ENCODE data around the gene PSMD1.
"Not testable (repeated sequence)": the region's sequence is repeated elsewhere in the genome, so short reads cannot be mapped to it uniquely, and the experiment has no call there.

The PSMD1 gene

GRCh38 chr2:231161877-231162329 lies 105.2 kb downstream of the PSMD1 start:
- DNase-seq: no peak

- no peak for DNase-seq
Observed at GRCh38 chr2:231163011-231163410, 106.3 kb downstream of the PSMD1 start.

- no peak for DNase-seq
Observed at GRCh38 chr2:231163414-231164095, 106.9 kb downstream of the PSMD1 start.

GRCh38 chr2:231167745-231168459 lies 111.2 kb downstream of the PSMD1 start:
- DNase-seq: no peak

DNA sequence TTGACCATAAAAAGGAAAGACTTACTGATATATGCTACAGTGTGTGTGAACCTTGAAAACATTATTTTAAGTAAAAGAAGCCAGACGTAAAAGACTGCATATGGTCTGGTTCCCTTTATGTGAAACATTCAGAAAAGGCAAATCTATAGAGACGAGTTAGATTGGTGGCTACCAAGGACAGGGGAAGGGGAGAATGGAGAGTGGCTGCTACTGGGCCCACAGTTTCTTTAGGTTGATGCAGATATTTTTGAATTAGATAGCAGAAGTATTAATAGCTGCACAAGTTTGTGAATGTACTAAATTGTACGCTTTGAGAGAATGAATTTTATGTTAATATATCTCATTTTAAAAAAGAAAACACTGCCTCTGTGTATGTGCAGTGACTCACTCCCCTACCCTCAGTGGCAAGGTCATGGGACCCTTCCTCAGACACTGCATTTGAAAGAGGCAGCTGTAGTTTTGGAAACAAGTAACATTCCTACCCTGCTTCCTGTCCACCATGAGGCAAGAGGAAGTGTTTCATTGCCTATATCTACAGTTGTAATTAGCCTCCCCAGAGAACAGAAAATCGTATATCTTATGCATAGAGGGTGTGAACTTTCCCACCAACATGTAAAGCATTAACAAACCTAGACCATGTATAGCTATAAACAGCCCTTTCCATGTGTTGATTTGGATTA lies 111.9 kb downstream of the PSMD1 start:
- DNase-seq: no peak

- DNase-seq: no peak
Observed at GRCh38 chr2:231169488-231169887, 112.8 kb downstream of the PSMD1 start.

- DNase-seq: no peak
Observed at GRCh38 chr2:231170055-231170454, 113.4 kb downstream of the PSMD1 start.

DNA sequence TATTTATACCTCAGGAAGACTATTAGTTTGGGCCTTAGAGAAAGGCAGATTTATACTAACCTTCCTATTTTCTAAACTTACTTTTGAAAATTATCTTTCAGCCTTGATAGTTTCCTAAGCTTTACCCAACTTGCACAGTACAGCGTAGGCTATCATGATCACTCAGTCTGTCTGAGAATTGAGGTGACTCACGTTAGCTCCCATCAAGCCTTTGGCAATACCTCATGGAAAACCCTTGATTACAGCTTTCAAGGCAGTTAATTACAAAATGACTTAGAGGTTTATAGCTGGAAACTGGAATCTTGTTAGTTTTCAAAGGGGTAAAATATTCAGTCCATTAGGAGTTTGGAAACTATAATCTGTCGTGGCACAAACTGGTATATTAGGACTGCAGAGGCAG lies 115.4 kb downstream of the PSMD1 start:
- DNase-seq: no peak

DNA sequence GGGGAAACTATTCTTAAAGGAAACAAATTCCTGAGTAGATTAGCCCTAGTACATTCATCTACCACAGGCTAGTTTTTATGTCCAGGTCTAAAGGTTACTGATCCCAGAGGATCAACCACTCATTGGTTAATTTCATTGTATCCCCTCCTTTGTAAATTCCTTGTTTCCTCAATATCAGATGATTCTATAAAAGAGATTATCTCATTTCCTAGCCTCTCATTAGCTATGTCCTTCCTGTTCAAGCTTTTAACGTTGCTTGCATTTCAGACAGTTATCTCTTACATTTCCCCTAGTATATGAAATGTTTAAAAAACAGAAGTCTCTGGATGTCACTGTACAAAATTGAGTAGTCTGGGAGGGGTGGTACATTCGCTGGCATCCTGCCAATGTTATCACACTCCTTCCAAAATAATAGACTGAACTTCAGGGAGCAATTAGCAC lies 117.6 kb downstream of the PSMD1 start:
- no peak for DNase-seq

- no peak for DNase-seq
Observed at GRCh38 chr2:231176066-231176465, 119.4 kb downstream of the PSMD1 start.

- DNase-seq: no peak
Observed at GRCh38 chr2:231177156-231178025, 120.7 kb downstream of the PSMD1 start.

DNA sequence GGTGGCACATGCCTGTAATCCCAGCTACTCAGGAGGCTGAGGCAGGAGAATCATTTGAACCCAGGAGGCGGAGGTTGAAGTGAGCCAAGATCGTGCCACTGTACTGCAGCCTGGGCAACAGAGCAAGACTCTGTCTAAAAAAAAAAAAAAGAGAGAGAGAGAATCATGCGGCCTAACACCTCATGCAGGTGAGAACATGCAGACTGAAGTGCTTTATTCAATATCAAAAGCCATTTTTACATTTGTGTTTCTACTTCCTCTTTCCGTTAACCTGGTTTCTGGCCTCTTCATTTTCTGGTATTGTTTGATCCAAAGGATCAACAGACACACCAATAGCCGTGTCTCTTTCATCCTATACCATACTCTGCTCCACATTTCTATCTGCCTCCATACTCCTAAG lies 122.1 kb downstream of the PSMD1 start:
- DNase-seq: not testable (repeated sequence)

- peak; percentile 12 for DNase-seq
Observed at GRCh38 chr2:231181860-231182512, 125.3 kb downstream of the PSMD1 start.

DNA sequence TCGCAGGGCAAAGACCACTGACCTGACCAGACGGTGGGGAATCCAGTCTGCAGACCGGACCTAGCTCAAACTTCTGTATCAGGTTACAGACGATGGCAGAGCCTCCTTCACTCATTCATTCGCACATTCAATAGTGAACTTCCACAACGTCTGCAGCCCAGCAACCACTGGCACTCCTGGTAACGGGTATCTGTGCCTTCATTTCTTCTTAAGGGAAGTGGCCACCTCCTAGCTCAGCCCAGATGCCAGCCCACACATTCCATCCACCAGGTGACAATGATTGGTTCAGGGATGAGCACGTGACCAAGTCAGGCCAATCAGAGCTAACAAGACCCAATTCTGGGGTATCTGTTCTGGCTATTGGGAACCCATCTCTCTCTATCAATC lies 125.8 kb downstream of the PSMD1 start:
- DNase-seq: no peak

GRCh38 chr2:231183851-231184250 lies 127.2 kb downstream of the PSMD1 start:
- DNase-seq: no peak

GRCh38 chr2:231184319-231184718 lies 127.7 kb downstream of the PSMD1 start:
- DNase-seq: no peak

GRCh38 chr2:231185050-231185725 lies 128.5 kb downstream of the PSMD1 start:
- no peak for DNase-seq

GRCh38 chr2:231185886-231186285 lies 129.2 kb downstream of the PSMD1 start:
- DNase-seq: no peak

DNA sequence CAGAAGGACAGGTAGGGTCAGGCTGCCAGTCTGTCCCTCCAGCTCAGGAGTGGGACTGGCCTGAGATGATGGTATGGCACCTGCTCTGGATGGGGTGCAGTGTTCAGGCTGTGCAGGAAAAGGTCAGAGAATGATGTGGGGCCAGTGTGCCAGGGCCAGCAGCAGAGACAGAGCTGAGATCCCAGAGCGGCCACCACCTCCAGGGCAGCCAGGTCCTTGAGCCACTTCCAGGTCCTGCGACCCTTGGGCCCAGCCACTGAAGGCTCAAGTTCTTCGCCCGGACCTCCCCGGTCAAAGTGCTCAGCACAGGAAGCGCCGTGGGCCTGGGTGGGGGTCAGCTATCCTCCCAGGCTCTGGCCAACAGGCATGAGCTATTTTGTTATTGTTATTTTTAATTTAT lies 129.7 kb downstream of the PSMD1 start:
- DNase-seq: no peak

DNA sequence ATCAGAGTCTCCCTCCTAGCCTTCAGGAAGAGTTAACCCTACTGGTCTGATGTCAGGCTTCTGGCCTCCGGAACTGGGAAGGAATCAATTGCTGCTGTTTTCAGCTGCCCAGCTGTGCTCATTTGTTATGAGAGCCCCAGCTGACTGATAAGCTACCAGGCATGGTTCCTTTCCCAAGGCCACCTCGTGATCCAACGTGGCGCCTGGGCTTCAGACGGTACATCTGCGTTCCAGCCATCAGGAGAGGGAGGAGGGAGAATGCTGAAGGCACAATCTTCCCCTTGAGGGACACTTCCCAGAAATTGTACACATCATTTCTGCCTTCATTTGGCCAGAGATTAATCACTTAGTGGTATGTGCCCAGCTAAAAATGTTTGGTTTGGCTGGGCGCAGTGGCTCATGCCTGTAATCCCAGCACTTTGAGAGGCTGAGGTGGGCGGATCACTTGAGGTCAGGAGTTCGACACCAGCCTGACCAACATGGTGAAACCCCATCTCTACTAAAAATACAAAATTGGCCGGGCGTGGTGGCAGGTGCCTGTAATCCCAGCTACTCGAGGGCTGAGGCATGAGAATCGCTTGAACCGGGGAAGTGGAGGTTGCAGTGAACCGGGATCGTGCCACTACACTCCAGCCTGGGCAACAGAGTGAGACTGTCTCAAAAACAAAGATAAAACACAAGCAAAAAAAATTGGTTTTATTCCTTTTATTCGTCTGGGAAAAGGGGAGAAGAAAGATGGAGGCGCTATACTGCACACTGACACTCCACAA lies 131.3 kb downstream of the PSMD1 start:
- no peak for DNase-seq

All from CD4-positive, alpha-beta T cell treated with Interleukin-12 subunit alpha and Interleukin-12 subunit beta, for 1 hour (primary cell).